GM18507 (cell line): Measurements from ENCODE around the gene WDR44.
"Not testable (repeated sequence)": the region's sequence is repeated elsewhere in the genome, so short reads cannot be mapped to it uniquely, and the experiment has no call there.

ENCODE experiments used
- DNase-seq: peaks from one replicate; pipeline ENCODE4 v3.0.0; 2011; ENCODE audit warnings: low read depth; ENCODE audit not compliant: insufficient read length; ENCODE audit errors: extremely low spot score
- FAIRE-seq: peaks from 2 replicates; lab custom pipeline; 2011; peaks lifted over from hg19 to GRCh38; lab: Jason Lieb, UNC

WDR44 gene

DNA sequence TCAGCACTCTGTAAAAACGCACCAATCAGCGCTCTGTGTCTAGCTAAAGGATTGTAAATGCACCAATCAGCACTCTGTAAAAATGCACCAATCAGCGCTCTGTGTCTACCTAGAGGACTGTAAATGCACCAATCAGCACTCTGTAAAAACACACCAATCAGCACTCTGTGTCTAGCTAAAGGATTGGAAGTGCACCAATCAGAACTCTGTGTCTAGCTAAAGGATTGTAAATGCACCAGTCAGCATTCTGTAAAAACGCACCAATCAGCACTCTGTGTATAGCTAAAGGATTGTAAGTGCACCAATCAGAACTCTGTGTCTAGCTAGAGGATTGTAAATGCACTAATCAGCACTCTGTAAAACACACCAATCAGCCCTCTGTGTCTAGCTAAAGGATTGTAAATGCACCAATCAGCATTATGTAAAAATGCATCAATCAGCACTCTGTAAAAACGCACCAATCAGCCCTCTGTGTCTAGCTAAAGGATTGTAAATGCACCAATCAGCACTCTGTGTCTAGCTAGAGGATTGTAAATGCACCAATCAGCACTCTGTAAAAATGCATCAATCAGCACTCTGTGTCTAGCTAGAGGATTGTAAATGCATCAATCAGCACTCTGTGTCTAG, 124.9 kb downstream of the WDR44 start:
- FAIRE-seq: peak; percentile 9

DNA sequence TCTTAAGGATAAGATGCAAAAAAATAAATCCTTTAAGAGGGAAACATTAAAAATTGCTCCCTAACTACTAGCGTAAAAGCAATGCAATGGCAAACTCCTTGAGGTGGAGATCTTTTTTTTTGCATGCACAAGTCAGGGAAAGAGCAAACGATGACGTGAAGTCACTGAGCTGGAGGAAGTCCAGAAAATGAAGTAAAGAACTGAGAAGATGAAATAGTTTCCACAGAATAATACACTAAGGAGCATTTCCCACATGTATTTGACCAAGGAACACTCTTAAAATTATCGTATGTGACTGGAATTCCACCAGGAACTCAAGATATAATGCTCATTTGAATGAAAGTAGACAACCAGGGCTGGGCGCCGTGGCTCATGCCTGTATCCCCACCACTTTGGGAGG, 128.7 kb downstream of the WDR44 start:
- FAIRE-seq (no peak), DNase-seq (no peak)

More for the DNA sequence above, 124.9 kb downstream of the WDR44 start:
- DNase-seq: not testable (repeated sequence)

DNA sequence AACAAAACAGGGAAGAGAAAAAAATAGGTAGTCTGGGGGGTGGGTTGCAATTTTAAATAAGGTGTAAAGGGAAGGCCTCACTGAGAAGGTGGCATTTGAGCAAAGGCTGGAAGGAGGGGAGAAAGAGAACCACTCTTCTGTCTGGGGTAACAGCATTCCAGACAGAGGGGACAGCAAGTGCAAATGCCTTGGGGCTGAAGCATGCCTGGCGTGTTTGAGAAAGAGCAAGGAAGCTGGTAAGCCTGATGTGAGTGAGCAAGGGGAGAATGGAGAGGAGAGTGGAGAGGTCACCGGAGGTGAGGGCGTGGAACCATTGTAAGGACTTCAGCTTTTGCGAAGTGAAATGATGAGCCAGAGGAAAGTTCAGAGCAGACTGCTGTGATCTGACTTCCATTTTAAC, 130.0 kb downstream of the WDR44 start:
- DNase-seq (no peak), FAIRE-seq (no peak)

DNA sequence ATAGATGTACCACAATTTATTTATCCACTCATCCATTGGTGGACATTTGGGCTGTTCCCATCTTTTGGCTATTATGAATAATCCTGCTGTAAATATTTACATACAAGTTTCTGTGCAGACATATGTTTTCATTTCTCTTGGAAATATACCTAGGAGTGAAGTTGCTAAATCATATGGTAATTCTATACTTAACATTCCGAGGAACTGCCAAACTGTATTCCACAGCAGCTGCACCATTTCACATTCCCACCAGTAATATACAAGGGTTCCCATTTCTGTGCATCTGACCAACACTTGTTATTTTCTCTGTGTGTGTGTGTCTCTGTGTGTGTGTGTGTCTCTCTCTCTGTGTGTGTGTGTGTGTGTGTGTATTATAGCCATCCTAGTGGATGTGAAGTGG, 134.3 kb downstream of the WDR44 start:
- FAIRE-seq (no peak), DNase-seq (no peak)

DNA sequence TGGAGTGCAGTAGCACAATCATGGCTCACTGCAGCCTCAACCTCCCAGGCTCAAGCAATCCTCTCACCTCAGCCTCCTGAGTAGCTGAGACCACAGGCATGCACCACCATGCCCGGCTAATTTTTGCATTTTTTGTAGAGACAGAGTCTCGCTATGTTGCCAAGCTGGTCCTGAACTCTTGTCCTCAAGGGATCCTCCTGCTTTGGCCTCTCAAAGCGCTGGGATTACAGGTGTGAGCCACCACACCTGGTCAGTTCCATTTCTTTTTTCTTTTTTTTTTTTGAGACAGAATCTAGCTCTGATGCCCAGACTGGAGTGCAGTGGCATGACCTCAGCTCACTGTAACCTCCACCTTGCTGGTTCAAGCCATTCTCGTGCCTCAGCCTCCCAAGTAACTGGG, 136.5 kb downstream of the WDR44 start:
- DNase-seq, FAIRE-seq: not testable (repeated sequence)

DNA sequence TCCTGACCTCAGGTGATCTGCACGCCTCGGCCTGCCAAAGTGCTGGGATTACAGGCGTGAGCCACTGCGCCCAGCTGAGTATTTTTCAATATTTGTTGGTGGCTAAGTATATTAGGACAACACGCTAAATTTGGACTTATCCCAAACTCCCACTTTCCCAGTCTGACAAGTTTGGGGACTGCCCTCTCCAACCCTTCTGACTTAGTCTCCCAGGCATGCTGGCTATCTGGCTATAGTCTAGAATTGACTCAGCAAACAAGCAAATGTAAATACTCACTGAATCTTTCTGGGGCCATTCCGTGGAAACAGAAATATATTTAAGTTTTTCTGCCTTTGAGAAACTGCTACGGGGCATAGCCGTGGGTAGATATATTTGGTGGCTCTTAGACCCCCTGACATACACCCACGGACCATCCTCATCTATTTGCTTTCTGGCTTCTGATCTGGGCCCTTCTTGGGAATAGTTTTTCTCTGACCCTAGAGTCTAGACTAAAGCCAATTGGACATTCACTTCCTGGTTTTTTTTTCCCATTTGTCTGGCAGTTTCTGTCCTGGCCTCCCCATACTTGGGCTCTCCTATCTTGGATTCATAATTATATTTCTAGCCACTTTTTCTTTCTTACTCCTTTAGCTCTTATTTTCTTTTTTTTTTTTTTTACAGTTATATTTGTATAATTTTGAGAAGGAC, 138.5 kb downstream of the WDR44 start:
- DNase-seq: no peak
- FAIRE-seq: no peak

DNA sequence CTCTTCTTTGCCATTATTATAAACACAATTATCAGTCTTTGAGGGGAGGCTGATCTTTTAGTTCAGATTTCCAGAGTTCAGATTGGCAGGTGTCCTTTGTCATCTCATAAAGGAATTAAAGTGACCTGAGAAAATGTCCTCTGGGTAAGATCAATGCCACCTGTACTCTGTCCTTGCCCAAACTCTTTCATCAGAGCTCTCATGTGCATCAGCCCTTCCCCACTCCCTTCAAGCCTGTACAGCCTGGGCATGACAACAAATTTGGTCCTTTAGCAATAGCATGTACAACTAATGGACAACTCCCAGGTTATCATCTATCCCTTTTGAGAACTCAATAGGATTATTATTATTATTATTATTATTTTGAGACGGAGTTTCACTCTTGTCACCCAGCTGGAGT, 140.8 kb downstream of the WDR44 start:
- DNase-seq: not testable (repeated sequence)
- FAIRE-seq: peak; percentile 57

DNA sequence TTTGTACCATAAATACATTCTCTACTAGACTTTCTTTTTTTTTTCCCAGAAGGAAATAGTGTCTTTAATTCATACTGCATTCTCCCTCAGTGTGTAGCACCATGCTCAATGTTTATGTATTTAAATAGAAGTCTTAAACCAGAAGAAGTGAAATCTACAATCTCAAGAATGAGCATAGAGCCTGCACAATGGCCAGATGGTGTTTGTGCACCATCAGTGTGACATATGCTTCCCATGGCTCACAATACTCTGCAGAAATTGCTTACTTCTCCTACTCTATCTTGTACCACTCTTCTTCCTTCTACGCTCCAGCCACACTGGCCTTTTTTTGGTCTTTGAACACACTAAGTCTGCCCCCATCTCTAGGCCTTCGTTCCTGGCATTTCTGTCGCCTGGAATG, 147.1 kb downstream of the WDR44 start:
- DNase-seq (no peak), FAIRE-seq (no peak)

DNA sequence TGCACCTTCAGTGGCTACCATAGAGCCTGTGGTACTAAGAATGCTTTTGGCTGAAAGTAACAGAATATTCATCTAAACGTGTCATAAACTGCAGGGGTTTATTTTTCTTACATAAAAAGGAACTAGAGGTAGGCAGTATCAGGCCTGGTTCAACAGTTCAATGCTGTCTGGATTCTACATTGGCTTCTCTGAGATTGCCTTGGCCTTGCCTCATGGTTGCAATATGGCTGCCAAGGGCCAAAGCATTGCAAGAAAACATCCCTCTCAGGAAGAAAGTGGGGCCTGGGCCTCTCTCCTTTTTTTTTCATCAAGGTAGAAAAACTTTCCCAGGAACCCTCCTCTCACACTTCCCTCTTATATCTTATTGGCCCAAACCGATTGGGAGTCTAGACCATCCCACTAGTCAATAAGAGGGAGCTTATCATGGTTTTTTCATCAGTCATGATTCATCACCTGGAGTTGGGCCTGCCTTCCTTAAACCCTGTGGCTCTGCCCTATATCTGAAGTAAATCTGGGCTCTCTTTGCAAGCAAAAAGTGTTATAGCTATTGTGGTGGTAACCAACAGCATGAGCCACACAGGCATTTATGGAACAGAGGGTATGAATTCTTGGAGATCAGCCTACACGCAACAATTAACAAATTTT, 147.9 kb downstream of the WDR44 start:
- DNase-seq (no peak), FAIRE-seq (no peak)

DNA sequence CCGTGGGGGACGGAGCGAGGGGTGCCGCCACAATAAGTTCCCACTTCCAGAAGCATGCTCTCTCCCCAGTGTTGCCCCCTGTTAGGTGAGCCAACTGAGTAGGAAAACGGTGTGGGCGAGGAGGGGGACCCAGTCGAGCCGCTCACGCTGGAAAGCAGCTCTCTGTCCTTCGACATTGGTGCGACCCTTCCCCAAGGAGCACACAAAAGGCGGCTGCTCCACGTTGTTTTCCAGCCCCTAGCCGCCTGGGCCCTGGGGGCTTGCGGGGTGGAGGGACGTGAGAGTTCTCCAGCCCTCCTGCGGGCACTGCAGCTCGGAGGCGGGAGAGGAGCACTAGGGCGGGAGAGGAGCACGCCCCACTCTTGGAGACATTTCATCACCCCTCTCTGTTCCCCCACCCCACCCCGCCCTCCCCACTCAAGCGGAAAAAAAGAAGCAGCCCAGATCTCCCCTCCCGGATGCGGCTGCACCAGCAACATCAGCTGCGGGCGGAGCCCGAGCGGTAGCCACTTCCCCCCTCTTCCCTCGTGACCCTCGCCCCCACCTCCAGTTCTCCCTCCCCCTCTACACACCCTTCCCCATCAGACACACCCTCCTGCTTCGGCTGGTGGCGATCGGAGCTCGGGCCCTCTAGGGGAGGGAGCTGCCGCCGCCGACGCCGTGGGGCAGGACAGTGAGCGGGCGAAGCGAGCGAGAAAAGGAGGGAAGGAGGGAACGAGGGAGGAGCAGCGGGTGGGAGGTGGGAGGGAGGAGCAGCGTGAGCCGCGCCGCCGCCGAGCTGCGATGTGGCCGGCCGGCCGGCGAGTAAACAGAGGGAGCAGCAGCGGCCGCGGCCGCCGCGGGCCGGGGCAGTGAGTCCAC, 149.4 kb downstream of the WDR44 start, which contains the start of gene DOCK11:
Gene DOCK11 (plus strand): TSS at position 755 of the 861 bp plus-strand sequence. CDS start 157 bp downstream, outside the sequence.
- DNase-seq (peak; percentile 63), FAIRE-seq (peak; percentile 95)

DNA sequence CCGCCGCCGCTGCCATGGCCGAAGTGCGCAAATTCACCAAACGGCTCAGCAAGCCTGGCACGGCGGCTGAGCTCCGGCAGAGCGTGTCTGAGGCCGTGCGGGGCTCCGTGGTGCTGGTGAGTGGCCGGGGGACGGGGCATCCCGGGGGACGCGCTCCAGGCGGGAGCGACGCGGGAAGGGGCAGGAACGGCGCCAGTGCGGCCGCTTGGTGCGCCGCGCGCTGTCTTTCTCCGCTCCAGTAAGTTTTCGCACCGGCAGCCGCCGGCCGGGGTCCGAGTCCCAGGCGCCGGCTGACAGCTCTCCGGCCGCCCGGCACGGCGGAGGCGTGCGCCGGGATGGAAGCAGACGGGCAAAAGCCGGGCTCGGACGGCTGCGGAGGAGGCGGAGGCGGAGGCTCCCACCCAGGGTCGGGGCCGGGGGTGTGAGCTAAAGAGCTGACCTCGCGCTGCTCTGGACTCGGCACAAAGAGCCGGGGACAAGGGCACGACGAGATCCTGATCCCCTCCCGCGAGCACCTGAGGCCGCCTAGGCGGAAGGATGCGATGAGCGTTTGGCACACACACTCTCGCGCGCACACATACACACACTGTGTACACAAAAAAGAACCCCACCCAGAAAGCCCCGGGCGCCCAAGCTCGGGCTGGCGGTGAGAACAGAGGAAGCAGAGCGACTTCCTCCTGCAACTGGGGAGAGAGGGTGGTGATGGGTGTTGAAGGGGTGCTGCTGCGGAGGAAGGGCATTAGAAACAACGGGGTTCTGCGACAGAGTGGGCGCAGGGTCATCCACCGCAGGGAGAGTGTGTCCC, 150.3 kb downstream of the WDR44 start:
- DNase-seq (peak; percentile 26), FAIRE-seq (peak; percentile 96)

DNA sequence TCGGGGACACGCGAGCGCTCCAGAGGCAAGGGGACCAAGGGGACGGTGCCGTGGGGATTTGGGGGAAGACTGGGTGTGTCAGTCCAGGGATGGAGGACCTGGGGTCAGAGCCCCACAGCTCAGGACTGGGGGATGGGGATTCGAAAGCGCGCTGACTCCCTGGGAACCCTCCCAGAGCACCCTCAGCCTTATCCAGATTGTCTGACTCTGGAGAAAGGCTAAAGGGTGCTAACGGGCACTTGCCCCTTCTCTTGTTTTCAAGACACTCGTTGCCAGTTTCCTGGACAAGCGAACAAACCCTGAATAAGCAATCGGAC, 150.8 kb downstream of the WDR44 start:
- FAIRE-seq (no peak), DNase-seq (no peak)

DNA sequence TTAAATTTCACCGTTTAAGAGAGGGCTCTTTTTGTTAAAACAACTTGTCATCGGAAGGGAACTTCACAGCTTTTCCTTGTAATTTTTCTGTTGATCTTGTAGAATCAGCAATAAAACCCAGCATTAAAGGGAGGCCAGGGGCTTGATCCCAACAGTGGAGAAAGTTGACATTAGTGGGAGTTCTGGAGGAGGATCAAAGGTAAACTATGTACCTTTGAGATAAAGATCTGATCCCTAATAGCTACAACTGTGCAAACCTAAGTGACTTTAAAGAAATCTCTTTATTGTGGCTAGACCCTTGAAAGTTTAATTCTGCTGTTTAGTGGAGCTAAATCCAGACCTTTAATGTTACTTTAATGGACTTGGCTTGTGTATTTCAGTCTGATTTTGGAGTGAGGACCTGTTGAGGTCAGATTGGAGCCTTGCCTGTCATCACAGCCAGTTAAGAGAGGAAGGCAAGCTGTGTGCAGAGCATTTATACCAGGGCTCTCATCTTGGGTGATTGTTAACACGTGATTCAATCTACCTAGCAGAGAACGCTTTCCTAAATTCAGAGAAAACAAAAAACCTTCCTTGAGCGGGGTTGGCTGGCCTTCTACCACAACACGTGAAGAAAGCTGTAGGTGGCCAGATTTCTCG, 151.4 kb downstream of the WDR44 start:
- DNase-seq: no peak
- FAIRE-seq: peak; percentile 88

DNA sequence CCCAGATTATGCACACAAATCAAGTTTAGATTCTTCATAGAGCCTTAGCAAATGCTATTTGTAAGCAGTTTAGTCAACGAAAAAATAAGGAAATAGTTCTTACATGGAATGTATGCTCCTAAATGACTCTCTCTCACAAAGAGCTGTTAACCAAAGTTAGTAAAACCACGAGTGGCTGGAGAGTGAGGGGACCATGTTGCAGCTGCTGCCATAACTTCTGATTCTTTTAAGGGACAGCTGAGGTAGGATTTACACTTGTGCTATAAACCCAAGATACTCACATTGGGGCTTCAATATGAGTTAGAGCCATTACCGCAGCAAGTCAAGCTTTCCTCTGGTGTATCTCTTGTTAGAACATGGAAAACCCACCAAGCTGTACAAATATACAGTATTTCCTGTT, 152.4 kb downstream of the WDR44 start:
- DNase-seq: no peak
- FAIRE-seq: no peak

DNA sequence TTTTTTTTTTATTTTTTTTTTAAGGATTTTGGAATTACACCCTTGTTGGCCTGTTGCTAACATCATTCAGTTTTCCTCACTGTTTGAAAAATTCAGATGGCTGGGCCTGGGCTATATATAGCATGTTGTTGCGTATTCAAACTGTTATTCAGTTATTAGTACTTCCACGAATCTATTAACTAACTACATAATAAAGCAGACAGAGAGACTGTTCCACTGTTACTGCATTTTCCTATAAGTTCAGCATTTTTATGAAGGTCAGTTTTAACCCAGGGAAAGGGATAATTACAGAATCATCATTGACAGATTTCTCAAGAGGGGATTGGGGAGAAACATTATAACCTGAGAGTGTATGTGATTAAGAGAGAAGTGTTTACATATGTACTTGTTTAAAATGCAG, 152.8 kb downstream of the WDR44 start:
- FAIRE-seq (no peak), DNase-seq (no peak)

DNA sequence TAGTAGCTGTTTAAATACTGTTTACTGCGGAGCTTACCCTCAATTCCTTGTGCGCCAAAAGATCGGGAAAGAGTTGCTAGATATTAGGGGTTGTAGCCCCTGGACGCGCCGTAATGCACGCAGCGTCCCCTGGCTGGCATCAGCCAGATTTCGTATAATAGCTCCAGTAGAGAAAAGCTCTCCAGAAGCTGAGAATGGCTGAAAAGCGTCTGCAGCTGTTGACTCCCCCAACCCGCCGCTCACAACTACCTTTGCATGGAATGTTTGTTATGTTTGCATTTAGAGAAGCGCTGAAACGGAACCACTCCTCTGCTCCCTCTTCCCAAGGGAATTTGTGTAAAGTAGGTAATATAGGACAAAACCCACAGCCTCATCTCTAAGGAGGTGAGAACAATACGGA, 153.4 kb downstream of the WDR44 start:
- no peak for DNase-seq
- FAIRE-seq: no peak
